Stimulated activated CD4-positive, alpha-beta T cell treated with anti-CD3 and anti-CD28 coated beads, TNF-alpha, amount 100 ng/mL, for 4 hours (primary cell): ENCODE measurements around the gene EDA.

Experiments
- DNase-seq, 3 experiments: peaks; one replicate each; pipeline ENCODE4 v3.0.0-alpha.2; 2020; ENCODE audit warnings: low read depth in 3 of 3

The EDA gene

DNA sequence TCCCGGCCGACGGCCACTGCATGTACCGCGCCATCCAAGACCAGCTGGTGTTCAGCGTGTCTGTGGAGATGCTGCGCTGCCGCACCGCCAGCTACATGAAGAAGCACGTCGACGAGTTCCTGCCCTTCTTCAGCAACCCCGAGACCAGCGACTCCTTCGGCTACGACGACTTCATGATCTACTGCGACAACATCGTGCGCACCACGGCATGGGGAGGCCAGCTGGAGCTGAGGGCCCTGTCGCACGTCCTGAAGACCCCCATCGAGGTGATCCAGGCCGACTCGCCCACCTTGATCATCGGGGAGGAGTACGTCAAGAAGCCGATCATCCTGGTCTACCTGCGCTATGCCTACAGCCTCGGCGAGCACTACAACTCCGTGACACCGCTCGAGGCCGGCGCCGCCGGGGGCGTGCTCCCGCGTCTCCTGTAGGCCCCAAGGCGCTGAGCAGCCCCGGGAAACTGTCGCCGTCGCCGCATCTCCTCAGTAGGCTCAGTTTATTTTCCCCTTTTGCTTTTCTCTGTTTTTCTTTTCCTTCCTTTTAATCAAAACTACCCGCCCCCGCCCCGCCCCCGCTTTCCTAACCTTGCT lies 447.1 kb downstream of the EDA start:
- no peak for DNase-seq

DNA sequence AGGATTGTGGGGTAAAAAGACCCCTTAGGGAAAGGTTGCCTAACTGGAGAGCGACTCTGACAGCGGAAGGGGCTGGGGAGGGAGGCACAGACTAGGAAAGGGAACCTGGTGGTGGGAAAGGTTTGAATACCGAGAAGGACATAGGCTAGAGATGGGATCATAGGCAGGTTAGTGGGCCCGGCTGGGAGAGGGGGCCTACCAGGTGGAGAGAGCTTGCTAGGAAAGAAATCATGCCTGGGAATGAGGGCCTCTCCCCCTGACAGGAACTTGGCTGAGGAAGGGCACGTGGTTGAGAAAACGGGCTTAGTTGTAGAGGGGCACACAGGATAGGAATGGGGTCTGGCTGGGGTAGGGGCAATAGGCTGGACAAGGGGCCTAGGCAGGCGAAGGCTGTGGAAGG lies 450.7 kb downstream of the EDA start:
- no peak for DNase-seq

DNA sequence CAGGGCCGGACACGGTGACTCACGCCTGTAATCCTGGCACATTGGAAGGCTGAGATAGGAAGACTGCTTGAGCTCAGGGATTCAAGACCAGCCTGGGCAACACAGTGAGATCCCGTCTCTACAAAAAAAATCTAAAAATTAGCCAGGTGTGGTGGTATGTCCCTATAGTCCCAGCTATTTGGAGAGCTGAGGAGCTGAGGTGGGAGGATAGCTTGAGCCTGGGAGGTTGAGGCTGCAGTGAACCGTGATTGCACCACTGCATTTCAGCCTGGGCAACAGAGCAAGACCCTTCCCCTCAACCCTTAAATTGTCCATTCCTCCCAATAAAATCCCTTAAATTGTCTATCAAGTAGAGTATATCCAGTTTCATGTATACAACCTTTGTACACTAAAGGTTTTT lies 463.4 kb downstream of the EDA start:
- DNase-seq: no peak

DNA sequence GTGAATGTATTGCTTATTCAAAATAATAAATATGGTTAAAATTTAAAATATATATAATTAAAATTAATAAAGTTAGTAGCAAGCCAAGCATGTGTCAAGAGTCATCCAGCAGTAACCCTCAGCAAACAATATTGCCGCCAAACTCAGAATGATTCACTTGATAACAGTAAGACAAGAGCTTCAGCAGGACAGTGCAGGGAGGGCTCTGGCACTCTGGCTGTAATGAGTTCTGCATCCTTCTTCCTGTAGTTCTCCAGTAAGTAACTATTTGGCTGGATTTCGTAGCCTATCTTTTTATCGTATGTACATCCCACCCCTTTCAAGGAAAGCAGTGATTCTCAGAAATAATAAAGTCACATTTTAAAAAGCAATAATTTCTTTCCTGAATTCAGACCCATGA lies 464.0 kb downstream of the EDA start:
- DNase-seq: no peak

DNA sequence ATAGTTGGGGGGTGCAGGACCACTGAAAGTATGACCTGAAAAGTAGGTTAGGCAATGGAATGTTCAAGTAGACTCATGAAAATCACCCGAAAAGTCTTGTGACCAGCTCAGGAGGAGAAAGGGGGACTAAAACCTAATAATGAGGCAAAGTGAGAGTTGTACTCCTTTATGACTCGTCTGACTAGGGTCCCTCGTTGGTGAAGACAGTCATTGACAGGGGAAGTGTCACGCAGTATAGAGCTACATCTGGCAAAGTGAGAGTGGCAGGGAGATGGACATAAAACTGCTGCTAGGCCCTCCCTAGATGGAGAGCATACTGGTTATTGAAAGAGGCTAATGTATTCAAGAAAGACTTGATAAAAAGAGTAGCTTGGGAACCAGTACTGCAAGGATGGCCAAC lies 466.8 kb downstream of the EDA start:
- no peak for DNase-seq

DNA sequence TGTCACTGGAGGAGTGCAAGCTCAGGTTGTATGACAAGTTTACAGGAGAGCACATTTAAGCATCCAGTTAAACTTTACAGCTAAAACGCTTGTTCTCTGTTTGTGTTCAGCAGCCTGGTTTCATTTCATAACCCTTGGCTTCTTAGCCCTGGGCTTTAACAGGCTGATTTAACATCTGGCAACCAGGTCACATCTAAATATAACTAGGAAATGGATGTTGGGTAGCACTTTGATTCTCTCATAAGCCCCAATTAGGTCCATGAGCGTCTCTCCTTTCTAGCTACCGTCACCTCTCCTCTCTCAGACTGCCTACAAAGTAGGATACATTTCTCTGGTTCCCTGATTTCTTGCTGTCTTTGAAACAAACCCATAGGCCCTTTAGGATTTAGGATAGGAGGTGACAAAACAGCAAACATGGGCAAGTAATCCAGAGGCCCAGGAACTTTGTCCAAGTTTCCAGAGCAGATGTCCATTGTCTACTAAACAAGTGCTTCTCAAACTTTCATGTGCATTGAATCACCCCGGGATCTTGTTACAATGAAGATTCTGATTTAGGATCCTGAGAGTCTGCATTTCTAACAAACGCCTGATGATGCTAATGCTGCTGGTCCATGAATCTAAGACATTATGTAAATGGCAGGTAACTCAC lies 468.8 kb downstream of the EDA start:
- DNase-seq: no peak

DNA sequence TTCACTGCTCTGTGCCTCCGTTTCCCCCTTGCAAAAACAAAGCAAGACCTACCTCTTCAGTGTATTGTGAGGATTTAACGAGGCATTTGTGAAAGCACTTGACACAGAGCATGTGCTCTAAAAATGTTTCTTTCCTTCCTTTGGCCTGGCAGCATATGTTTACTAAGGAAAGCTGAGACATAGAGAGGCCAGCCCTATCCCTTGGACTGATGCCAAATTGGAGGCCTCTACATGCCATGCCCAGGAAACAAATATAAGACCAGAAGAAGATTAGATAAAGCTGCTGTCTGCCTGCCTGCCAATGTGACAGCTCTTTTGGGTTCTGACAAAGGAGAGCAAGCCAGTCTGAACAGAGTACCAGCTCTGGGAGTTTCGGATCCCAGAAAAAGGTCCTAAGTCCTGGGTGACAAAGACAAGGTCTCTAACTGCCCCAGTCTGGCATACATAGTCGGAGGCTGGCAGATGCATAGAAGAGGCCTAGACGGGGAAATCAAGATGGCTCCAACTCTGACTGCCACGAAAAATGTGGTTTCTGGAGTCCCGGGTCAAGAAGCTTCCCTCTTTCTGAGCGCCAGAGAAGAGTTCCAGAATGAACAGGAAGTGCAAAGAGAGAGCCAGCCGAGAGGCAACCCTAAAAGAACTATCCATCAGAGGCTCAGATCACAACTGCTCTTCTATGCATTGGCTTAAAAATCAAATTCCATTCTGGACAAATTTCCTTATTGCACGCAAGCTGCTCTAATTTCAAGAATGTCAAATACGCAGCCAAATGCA lies 472.1 kb downstream of the EDA start:
- DNase-seq: no peak

DNA sequence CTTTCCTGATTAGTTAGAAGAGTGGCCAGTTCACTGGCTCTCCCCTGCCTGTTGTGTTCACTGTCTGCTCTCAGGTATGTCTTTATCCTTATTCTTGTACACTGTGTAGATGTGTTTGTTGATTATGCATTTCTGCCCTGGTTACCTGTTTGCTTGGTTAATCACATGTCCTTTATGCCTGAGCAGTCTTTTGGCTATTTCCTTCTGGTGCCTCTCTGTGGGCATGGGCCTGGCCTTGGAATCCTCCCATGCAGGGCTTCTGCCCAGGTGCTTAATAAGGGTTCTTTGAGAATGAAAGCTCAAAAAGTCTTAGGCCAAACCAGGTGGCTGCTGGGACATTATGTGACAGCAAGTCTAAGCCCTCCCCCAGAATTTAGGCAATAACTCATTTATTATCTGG lies 472.8 kb downstream of the EDA start:
- DNase-seq: no peak
